GM04503 (cell line): ENCODE measurements around the gene LIN28B.

Experiments used
- DNase-seq: peaks from one replicate; pipeline ENCODE4 v3.0.0-alpha.2; 2012; ENCODE audit warnings: low read depth

The LIN28B gene

DNA sequence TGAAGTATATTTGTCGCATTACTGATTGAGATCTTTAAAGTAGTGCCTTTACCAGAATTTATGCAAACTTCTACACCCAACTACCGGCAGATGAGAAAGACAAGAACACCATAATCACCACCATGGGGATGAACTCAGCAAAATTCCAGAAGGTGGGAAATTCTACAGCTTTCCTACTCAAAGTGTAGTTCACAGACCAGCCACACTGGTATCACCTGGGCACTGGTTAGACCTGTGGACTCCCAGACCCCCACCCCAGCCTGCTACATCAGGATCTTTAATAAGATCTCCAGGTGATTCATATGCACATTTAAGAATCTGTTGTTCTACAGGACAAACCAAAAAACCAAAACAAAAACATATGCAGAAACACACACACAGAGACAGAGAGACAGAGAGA, 155.0 kb downstream of the LIN28B start:
- no peak for DNase-seq

GRCh38 chr6:105112577-105112976, 155.7 kb downstream of the LIN28B start:
- no peak for DNase-seq

DNA sequence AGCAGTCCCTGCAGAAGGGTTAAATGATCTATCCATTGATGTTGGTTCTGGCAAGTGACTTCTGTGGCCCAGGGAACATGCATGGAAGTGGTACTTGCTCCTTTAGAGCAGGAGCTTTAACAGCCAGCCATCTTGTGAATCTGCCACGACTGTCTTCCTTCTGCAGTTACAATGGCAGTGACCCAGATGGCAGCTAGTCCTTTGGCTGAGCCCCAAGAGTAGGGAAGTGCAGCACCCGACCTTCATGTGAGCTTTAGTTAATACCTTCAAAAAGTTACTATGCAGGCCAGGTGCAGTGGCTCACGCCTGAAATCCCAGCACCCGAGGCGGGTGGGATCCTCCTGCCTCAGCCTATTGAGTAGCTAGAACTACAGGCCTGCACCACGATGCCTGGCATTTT, 156.5 kb downstream of the LIN28B start:
- no peak for DNase-seq

DNA sequence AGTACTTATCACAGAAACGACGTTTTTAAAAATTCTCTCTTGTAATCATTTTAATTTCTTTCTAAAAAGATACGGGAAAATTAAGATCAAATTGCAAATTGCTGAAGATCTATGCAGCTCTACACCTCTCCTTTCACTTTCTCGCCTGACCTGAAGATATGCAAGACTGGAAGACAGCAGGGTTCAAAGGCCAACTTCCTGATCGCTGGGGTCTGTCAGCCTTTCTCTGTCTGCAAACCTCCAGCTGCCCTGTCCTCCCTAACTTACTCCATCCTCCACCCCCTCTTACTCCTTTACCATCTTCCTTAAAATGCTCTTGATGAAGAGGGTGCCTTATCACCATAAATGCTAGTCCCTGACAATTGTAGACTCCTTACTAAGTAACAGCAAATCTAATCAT, 159.2 kb downstream of the LIN28B start:
- no peak for DNase-seq

GRCh38 chr6:105120570-105120969, 163.7 kb downstream of the LIN28B start:
- DNase-seq: no peak

GRCh38 chr6:105121981-105122380, 165.1 kb downstream of the LIN28B start:
- DNase-seq: no peak

DNA sequence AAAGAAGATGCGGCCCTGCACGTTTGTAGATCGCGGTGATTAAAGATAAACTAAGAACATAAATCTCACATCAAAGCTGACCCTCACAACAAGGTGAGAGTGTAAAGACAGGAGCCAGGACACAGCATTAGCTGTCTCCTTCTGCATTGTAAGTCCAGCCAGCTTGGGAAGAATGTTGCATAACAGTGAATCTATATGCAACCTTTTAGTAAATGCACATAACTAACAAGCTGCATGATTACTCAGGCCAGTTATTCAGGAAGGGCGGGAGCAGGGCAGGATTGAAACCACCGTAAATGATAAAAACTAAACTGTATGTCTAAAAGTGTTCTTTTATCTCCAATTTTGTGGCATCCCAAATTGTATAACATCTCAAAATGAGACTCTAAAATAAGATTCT, 165.8 kb downstream of the LIN28B start:
- DNase-seq: no peak
